ENCODE measurements around the gene SLC25A13.

DNA sequence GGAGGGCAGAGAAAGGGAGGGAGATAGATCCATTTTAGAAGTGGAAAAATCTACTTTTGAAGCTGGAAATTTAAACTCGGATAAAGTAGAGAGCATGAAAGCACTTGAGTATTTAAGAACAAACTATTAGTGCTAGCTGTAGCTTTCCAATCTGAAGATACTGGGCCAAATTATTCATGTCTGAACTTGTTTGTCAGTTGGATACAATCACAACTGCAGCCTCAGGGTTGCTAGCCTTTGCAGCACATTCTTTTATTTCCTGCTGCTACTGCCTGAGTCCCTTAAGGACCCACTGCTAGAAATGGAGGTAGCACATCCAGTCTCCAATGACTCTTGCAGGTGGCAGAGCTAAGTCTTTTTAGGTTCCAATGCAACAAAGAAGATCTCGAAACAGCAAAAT lies 8.3 kb upstream of the SLC25A13 start:
- TF ChIP-seq, protein P1, sequence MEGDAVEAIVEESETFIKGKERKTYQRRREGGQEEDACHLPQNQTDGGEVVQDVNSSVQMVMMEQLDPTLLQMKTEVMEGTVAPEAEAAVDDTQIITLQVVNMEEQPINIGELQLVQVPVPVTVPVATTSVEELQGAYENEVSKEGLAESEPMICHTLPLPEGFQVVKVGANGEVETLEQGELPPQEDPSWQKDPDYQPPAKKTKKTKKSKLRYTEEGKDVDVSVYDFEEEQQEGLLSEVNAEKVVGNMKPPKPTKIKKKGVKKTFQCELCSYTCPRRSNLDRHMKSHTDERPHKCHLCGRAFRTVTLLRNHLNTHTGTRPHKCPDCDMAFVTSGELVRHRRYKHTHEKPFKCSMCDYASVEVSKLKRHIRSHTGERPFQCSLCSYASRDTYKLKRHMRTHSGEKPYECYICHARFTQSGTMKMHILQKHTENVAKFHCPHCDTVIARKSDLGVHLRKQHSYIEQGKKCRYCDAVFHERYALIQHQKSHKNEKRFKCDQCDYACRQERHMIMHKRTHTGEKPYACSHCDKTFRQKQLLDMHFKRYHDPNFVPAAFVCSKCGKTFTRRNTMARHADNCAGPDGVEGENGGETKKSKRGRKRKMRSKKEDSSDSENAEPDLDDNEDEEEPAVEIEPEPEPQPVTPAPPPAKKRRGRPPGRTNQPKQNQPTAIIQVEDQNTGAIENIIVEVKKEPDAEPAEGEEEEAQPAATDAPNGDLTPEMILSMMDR (conservative IDR thresholded peaks at IDR 0.05 in 1 of 2, IDR thresholded peaks at IDR 0.05 in 1 of 2; ENCODE audit: low read depth in 1 of 2, low read length in 2 of 2) = no peak
- TF ChIP-seq EZH2 (IDR thresholded peaks at IDR 0.05; ENCODE audit: low read length, missing control alignments) = no peak
